GM13977 (cell line): ENCODE measurements around the gene WDFY4.

Source experiments
- DNase-seq: peaks from one replicate; pipeline ENCODE4 v3.0.0; 2012; ENCODE audit warnings: low spot score
- CTCF ChIP-seq: IDR thresholded peaks from 2 replicates; pipeline ENCODE4 v1.5.1; 2012; ENCODE audit warnings: mild to moderate bottlenecking, control low read depth; ENCODE audit not compliant: insufficient read depth; ENCODE audit errors: extremely low read depth, missing control alignments
- in situ Hi-C: fragments of 300-500 bp; cut with MboI; formaldehyde crosslinking; loops from one replicate; pipeline ENCODE4 v1.12.0; 2022; ENCODE audit warnings: low sequenced_read_pairs, low pct_unique_long_range_greater_than_20kb, mixed read lengths, inconsistent platforms; ENCODE audit not compliant: unreplicated experiment

WDFY4 gene

GRCh38 chr10:49010865-49011264 is 326.2 kb downstream of the WDFY4 start:
- DNase-seq: no peak
- no peak for TF ChIP-seq CTCF
- in situ Hi-C loops: no loop called here

- TF ChIP-seq CTCF: no peak
- no peak for DNase-seq
- in situ Hi-C loops: no loop called here
Measured at GRCh38 chr10:49011756-49012155, 327.1 kb downstream of the WDFY4 start.

- TF ChIP-seq CTCF: no peak
- in situ Hi-C loops: no loop called here
- DNase-seq: no peak
Measured at GRCh38 chr10:49012603-49013002, 327.9 kb downstream of the WDFY4 start.

GRCh38 chr10:49015700-49016099 is 331.0 kb downstream of the WDFY4 start:
- in situ Hi-C loops: no loop called here

GRCh38 chr10:49021685-49022084 is 337.0 kb downstream of the WDFY4 start:
- in situ Hi-C loops: no loop called here
- no peak for TF ChIP-seq CTCF
- DNase-seq: no peak

More at GRCh38 chr10:49015700-49016099, 331.0 kb downstream of the WDFY4 start:
- DNase-seq: no peak
- no peak for TF ChIP-seq CTCF

GRCh38 chr10:49023071-49023470 is 338.4 kb downstream of the WDFY4 start:
- no peak for DNase-seq

More at GRCh38 chr10:49023071-49023470, 338.4 kb downstream of the WDFY4 start:
- no peak for TF ChIP-seq CTCF
- in situ Hi-C loops: no loop called here
